Measurements from ENCODE around the gene CCDC15. TPM values are rescaled to one million over a fixed set of nuclear protein-coding genes. Genes with fewer than 3 reads are reported as not detected.

Gene CCDC15
- total RNA-seq, 1 experiment from 2014 or later: 2.8 TPM

- Histone ChIP-seq H3K79me1 (ENCODE audit: insufficient read depth, low read depth, low read length, poor library complexity, severe bottlenecking) (no peaks in the 10 kb centered on the region), H3K18ac (ENCODE audit: insufficient read length, low read depth, low read length) (no peak overlapping the region), H4K20me1 (ENCODE audit: control insufficient read depth, insufficient read depth, insufficient read length) (no peaks in the 10 kb centered on the region), H3K56ac (ENCODE audit: insufficient read length, low read depth, low read length) (no peak overlapping the region), H3K9ac (ENCODE audit: extremely low read depth, insufficient read length, low read length) (no peak overlapping the region), H2BK15ac (ENCODE audit: low read depth, low read length) (no peak overlapping the region), H4K5ac (ENCODE audit: insufficient read length, low read depth, low read length) (no peak overlapping the region), H2BK5ac (ENCODE audit: insufficient read length, low read length) (no peak overlapping the region), H3K23ac (ENCODE audit: insufficient read length, low read depth, low read length) (no peak overlapping the region), H3T11ph (ENCODE audit: low read length) (no peak overlapping the region), H3K27me3 (ENCODE audit: insufficient read depth, low read length) (no peaks in the 10 kb centered on the region), H3K27ac (ENCODE audit: insufficient read length, low read depth, low read length) (no peak overlapping the region), H4K8ac (replicated peaks; ENCODE audit: insufficient read length, low read depth, low read length) (no peak overlapping the region), H2BK20ac (ENCODE audit: low read depth, low read length, poor library complexity, severe bottlenecking) (no peak overlapping the region), H4K91ac (ENCODE audit: insufficient read length, low read depth, low read length) (no peak overlapping the region), H3K79me2 (ENCODE audit: insufficient read depth, low read length) (no peaks in the 10 kb centered on the region), H3K14ac (ENCODE audit: insufficient read depth, low read length) (no peak overlapping the region), H2BK12ac (ENCODE audit: insufficient read length, low read depth, low read length) (no peak overlapping the region), H3K4ac (ENCODE audit: low read depth, low read length) (no peak overlapping the region), H2AFZ (ENCODE audit: low read length) (no peak overlapping the region), H3K9me3 (ENCODE audit: control insufficient read depth, low read depth, low read length) (no peaks in the 10 kb centered on the region), H2BK120ac (ENCODE audit: low read depth, low read length, poor library complexity, severe bottlenecking) (no peak overlapping the region), H2AK5ac (ENCODE audit: insufficient read length, low read length) (no peak overlapping the region), H3K4me2 (ENCODE audit: insufficient read depth, insufficient read length, low read length) (no peak overlapping the region), H3K23me2 (ENCODE audit: insufficient read length, low read depth, low read length, poor library complexity, severe bottlenecking) (no peaks in the 10 kb centered on the region), H3K4me1 (ENCODE audit: insufficient read depth, low read length) (no peaks in the 10 kb centered on the region)
- no peak overlapping the region for H3K27ac Mint-ChIP-seq
- peaks cover 0 to 7% of the 10 kb centered on the region in 2 experiments; a peak in 2 of 5 replicates for H3K9me3 Mint-ChIP-seq
- no CpG with 5 or more reads among the region's 2 CpGs for WGBS (ENCODE audit: extremely low coverage, insufficient read length, low lambda C conversion rate)
- TF ChIP-seq CTCF (conservative IDR thresholded peaks at IDR 0.05): no peak
- no peak overlapping the region for H3K4me3 Mint-ChIP-seq
- DNase-seq: no peak
- peaks cover 35% of the 10 kb centered on the region for H3K27me3 Mint-ChIP-seq (ENCODE audit: low read depth)
- no peaks in the 10 kb centered on the region for H3K36me3 Mint-ChIP-seq (ENCODE audit: insufficient read depth in 1 of 3, low read depth in 3 of 3)
- 0 out of 4 replicates have a peak, but pooled peaks cover 0 to 2% of the 10 kb centered on the region in 2 experiments for H3K4me1 Mint-ChIP-seq
Measured at GRCh38 chr11:124946735-124947141, 7.3 kb upstream of the CCDC15 start.
